Activated CD4-positive, alpha-beta T cell treated with anti-CD3 and anti-CD28 coated beads, Interleukin-2, amount 10 ng/mL, durations not matched to agents 24 days and 14 days (primary cell): Measurements from ENCODE around the gene TMEM63C. TPM values are rescaled to one million over a fixed set of nuclear protein-coding genes. Genes with fewer than 3 reads are reported as not detected.

ENCODE experiments used
- DNase-seq: peaks from one replicate; pipeline ENCODE4 v3.0.0; 2022
- H3K27ac Mint-ChIP-seq: one replicate; pipeline ENCODE4 v1.8.0; 2022; ENCODE audit warnings: mild to moderate bottlenecking, mixed read lengths
- H3K27me3 Mint-ChIP-seq: one replicate; pipeline ENCODE4 v1.8.0; 2022; ENCODE audit warnings: mixed read lengths
- H3K36me3 Mint-ChIP-seq: one replicate; pipeline ENCODE4 v1.8.0; 2022; ENCODE audit warnings: low read depth, mild to moderate bottlenecking, mixed read lengths
- H3K4me1 Mint-ChIP-seq: one replicate; pipeline ENCODE4 v1.8.0; 2021; ENCODE audit warnings: mixed read lengths
- H3K4me3 Mint-ChIP-seq: one replicate; pipeline ENCODE4 v1.8.0; 2022; ENCODE audit warnings: mild to moderate bottlenecking, moderate library complexity, mixed read lengths
- H3K9me3 Mint-ChIP-seq: one replicate; pipeline ENCODE4 v1.8.0; 2021; ENCODE audit warnings: mixed read lengths
- intact Hi-C: fragments of 100-400 bp; cut with micrococcal nuclease; formaldehyde crosslinking; loops from one replicate; pipeline ENCODE4 v1.15.1; 2023
- total RNA-seq: library from RNA; stranded (reverse); gene quantifications from 2 replicates; pipeline ENCODE4 v1.2.3, GENCODE V29; 2022

TMEM63C gene
- total RNA-seq, 1 donor from 2014 or later = 2.3 TPM

DNA sequence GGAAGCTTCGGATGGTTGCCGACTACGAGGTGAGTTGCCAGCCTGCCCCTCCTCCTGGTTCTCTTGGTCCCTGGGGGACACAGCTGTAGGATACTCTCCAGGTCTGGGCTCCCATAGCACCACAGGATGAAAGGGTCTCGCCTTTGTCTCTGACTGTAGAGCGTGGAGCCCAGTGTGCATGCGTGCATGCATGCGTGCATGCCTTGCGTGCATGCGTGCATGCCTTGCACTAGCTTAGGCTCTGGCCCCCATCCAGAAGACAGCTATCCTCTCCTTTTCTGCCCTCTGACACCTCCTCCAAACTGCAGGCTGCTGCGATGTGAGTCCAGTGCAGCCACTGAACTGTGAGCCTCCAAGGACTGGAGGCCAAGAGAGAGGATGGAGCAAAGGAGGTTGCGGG lies 70.3 kb downstream of the TMEM63C start:
- H3K27me3 Mint-ChIP-seq = peaks cover 2% of the 10 kb centered on the region
- H3K27ac Mint-ChIP-seq = no peak overlapping the region
- DNase-seq = no peak
- intact Hi-C loops = no loop called here
- H3K4me1 Mint-ChIP-seq = no peaks in the 10 kb centered on the region
- no peaks in the 10 kb centered on the region for H3K36me3 Mint-ChIP-seq
- H3K4me3 Mint-ChIP-seq = no peak overlapping the region
- H3K9me3 Mint-ChIP-seq = no peaks in the 10 kb centered on the region

DNA sequence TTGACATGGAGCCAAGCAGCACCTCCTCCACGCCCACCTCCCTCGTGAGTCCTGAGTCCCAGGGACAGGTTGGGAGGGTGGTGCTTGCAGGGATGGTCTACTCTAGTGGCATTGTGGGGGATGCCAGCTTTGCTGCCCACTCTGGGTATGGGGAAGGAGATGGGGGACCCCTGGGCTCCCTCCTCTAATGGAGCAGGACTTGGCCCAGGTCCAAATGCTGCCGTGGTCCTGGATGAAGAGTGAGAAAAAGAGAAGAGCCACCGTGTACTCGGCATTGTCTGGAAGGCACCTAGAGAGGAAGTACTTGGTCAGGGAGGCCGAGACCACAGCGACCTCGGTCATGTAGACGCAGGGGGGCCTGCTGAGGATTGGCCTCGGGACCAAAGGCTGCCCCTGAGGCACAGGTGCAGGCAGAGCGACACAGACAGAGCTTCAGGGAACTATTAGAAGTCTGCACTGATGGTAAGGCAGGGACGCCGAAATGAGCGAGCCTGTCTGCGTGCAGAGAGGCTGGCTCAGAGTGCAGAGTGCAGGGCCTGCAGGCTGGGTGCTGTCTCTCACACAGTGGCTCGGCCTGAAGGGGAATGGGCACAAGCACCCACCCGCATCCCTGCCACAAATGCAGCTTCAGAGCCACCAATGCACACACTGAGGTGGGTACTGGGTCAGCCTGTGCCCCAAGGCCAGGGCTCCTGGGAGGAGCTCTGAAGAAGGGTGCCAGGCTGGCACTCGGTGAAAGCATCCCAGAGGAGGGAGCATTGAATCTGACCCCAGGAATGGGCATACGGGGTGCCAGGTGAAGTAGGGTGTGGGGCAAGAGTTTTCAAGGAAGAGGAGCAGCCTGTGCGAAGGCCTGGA lies 72.0 kb downstream of the TMEM63C start:
- Mint-ChIP-seq H3K9me3 (no peaks in the 10 kb centered on the region), H3K36me3 (no peaks in the 10 kb centered on the region), H3K4me3 (no peak overlapping the region), H3K27ac (no peak overlapping the region), H3K4me1 (no peaks in the 10 kb centered on the region), H3K27me3 (peaks cover 2% of the 10 kb centered on the region)
- intact Hi-C loops = no loop called here
- no peak for DNase-seq

GRCh38 chr14:77256694-77257093 lies 75.1 kb downstream of the TMEM63C start:
- no peak overlapping the region for H3K27ac Mint-ChIP-seq
- no peak for DNase-seq
- H3K36me3 Mint-ChIP-seq = no peaks in the 10 kb centered on the region
- H3K4me3 Mint-ChIP-seq = no peak overlapping the region
- no peaks in the 10 kb centered on the region for H3K9me3 Mint-ChIP-seq
- H3K4me1 Mint-ChIP-seq = no peaks in the 10 kb centered on the region
- peaks cover 5% of the 10 kb centered on the region for H3K27me3 Mint-ChIP-seq
- intact Hi-C loops = no loop called here

DNA sequence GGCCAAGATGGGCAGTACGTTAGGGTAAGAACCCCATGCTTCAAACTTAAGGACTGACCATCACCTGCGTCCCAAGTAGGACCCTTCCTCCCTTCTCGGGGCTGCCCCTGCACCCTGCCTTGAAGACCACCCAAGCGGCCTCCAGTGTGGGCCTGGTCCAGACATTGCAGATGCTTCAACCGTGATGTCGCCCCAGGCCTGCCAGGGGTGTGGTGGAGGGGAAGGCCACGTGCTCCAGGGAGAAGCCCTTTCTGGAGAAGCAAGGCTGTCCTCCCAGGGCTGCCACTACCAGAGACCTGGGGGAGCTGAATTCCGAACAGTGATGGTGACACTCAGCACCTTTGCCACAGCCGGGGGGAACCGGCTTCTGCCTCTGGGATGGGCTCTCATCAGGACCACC lies 76.1 kb downstream of the TMEM63C start:
- no peaks in the 10 kb centered on the region for H3K9me3 Mint-ChIP-seq
- peaks cover 5% of the 10 kb centered on the region for H3K27me3 Mint-ChIP-seq

GRCh38 chr14:77258566-77258965 lies 77.0 kb downstream of the TMEM63C start:
- Mint-ChIP-seq H3K4me3 (no peak overlapping the region), H3K36me3 (no peaks in the 10 kb centered on the region), H3K4me1 (no peaks in the 10 kb centered on the region), H3K9me3 (no peaks in the 10 kb centered on the region), H3K27me3 (peaks cover 7% of the 10 kb centered on the region), H3K27ac (no peak overlapping the region)
- no peak for DNase-seq
- intact Hi-C loops = no loop called here

More for the DNA sequence above, 76.1 kb downstream of the TMEM63C start:
- intact Hi-C loops = no loop called here
- no peak for DNase-seq
- no peak overlapping the region for H3K27ac Mint-ChIP-seq
- H3K4me3 Mint-ChIP-seq = no peak overlapping the region
- no peaks in the 10 kb centered on the region for H3K36me3 Mint-ChIP-seq
- no peaks in the 10 kb centered on the region for H3K4me1 Mint-ChIP-seq

DNA sequence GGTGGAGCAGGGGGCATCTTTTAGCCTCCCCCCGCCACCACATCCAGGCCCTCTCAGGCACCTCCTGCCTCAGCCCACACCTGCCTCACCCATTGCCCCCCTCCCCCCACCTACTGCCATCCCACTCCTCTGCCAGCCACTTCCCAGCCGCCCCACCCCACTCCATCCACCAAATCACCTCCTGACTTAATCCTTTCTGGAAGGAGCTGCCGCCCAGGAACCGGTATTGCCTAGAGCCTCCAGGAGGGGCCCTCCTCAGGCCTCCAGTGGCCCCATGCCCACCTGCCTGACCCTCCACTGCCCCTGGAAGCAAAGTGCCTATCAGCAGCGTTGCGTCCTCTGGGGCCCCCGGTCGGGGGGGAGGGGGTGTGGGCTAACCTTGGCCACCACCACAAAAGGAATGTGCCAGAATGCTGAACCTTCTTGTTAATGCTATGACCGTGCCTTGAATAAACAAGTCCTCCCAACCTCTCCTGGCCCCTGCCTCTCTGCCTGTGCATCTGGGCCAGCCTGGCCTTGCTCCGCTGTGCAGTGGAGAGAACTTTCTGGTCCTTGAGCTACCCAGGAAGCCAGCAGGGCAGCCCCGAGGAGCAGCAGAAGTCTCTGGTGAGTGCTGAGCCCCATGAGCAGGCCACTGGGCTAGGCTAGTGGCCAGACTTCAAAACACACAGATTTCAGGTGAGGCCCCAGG lies 77.6 kb downstream of the TMEM63C start:
- Mint-ChIP-seq H3K27ac (no peak overlapping the region), H3K36me3 (no peaks in the 10 kb centered on the region), H3K4me3 (no peak overlapping the region), H3K4me1 (no peaks in the 10 kb centered on the region), H3K27me3 (peaks cover 9% of the 10 kb centered on the region), H3K9me3 (no peaks in the 10 kb centered on the region)
- intact Hi-C loops = no loop called here
- no peak for DNase-seq

- no peak overlapping the region for H3K27ac Mint-ChIP-seq
- no peaks in the 10 kb centered on the region for H3K9me3 Mint-ChIP-seq
- intact Hi-C loops = no loop called here
- no peak overlapping the region for H3K4me3 Mint-ChIP-seq
- no peaks in the 10 kb centered on the region for H3K36me3 Mint-ChIP-seq
- no peaks in the 10 kb centered on the region for H3K4me1 Mint-ChIP-seq
- peaks cover 9% of the 10 kb centered on the region for H3K27me3 Mint-ChIP-seq
- no peak for DNase-seq
These were observed 78.6 kb downstream of the TMEM63C start for GRCh38 chr14:77260199-77260598.

DNA sequence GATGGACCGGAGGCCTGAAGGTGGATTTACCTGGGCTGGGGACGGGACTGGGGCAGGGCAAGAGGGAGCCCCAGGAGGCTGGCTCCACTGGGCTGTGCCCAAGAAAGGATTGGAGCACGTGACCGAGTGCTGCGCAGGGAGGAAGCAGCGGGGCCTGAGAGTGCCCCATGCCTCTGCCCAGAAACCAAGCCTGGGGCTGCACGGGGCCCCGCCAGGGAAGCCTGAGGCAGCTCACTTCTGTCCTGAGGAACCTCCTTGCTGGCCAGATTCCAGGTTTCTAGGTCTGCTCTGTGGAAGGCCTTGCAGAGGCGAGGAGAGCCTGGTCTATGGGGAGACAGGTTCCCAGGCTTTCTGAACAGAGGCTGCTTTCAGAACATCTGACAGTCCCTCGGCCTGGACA lies 79.0 kb downstream of the TMEM63C start:
- peaks cover 9% of the 10 kb centered on the region for H3K27me3 Mint-ChIP-seq
- no peak overlapping the region for H3K4me3 Mint-ChIP-seq
- no peak overlapping the region for H3K27ac Mint-ChIP-seq
- DNase-seq = no peak
- no peaks in the 10 kb centered on the region for H3K36me3 Mint-ChIP-seq
- H3K4me1 Mint-ChIP-seq = no peaks in the 10 kb centered on the region
- intact Hi-C loops = no loop called here
- H3K9me3 Mint-ChIP-seq = no peaks in the 10 kb centered on the region

- H3K36me3 Mint-ChIP-seq = no peaks in the 10 kb centered on the region
- DNase-seq = no peak
- H3K27me3 Mint-ChIP-seq = peaks cover 23% of the 10 kb centered on the region
- no peaks in the 10 kb centered on the region for H3K4me1 Mint-ChIP-seq
- peaks cover 3% of the 10 kb centered on the region for H3K9me3 Mint-ChIP-seq
- no peak overlapping the region for H3K4me3 Mint-ChIP-seq
- intact Hi-C loops = no loop called here
- H3K27ac Mint-ChIP-seq = no peak overlapping the region
These were observed 83.0 kb downstream of the TMEM63C start for GRCh38 chr14:77264466-77265186.

DNA sequence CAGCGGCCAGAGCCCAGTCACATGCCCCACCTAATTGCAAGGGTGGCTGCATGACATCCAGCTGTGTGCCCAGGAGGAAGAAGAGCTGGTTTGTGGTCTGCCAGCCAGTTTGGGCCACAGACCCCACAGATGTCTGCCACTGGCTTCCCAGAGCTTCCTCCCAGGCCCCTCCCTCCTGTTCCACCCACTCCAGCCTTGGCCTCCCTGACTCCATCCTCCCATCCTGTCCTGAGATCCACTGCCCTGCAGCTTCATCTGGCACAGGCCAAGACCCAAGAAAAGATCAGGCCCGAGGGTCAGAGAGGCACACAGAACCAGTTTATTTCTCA lies 83.6 kb downstream of the TMEM63C start:
- Mint-ChIP-seq H3K9me3 (peaks cover 3% of the 10 kb centered on the region), H3K27me3 (peaks cover 27% of the 10 kb centered on the region), H3K36me3 (no peaks in the 10 kb centered on the region), H3K4me1 (no peaks in the 10 kb centered on the region), H3K27ac (no peak overlapping the region), H3K4me3 (no peak overlapping the region)
- intact Hi-C loops = no loop called here
- no peak for DNase-seq

DNA sequence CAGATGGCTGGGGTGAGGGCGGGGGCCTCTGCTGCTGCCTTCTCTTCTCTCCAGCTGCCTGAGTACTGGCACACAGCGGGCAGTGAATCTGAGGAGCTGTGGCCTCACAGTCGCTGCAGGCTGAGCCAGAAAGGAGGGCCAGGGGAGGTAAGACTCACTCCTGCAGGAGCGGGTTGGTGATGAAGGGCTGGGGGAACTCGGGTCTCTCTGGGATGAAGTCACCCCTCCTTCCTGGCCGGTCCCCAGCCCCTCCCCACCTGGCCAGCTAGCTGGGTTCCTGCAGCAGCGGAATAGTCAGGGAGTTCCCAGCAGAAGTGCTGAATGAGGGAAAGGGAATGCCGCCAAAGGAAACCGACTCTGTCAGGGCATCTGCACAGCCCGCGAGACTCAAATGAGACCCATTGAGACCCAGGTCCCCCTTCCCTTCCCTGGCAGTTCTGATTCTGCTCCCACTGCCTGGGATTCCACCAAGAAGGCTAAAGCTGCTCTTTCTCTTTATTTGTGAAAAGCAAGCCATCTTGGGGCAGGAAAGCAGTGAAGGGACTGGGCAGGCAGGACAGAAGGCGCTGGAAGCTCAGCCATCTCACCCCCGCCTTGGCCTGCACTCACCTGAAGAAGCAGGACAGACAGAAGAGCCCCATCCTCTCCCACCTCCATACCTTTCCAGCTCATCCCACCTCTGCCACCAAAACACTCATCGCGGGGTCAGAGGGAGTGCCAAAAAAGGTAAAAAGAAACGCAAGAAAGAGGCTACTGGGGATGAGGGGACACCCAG lies 84.2 kb downstream of the TMEM63C start:
- no peak overlapping the region for H3K27ac Mint-ChIP-seq
- peaks cover 3% of the 10 kb centered on the region for H3K9me3 Mint-ChIP-seq
- intact Hi-C loops = no loop called here
- H3K36me3 Mint-ChIP-seq = no peaks in the 10 kb centered on the region
- no peak overlapping the region for H3K4me3 Mint-ChIP-seq
- H3K27me3 Mint-ChIP-seq = peaks cover 30% of the 10 kb centered on the region
- no peak for DNase-seq
- no peaks in the 10 kb centered on the region for H3K4me1 Mint-ChIP-seq

GRCh38 chr14:77266336-77266735 lies 84.7 kb downstream of the TMEM63C start:
- intact Hi-C loops = no loop called here
- no peak overlapping the region for H3K27ac Mint-ChIP-seq
- peaks cover 3% of the 10 kb centered on the region for H3K9me3 Mint-ChIP-seq
- DNase-seq = no peak
- no peaks in the 10 kb centered on the region for H3K36me3 Mint-ChIP-seq
- peaks cover 31% of the 10 kb centered on the region for H3K27me3 Mint-ChIP-seq
- H3K4me1 Mint-ChIP-seq = no peaks in the 10 kb centered on the region
- no peak overlapping the region for H3K4me3 Mint-ChIP-seq

- H3K4me3 Mint-ChIP-seq = no peak overlapping the region
- H3K27me3 Mint-ChIP-seq = peaks cover 40% of the 10 kb centered on the region
- no peaks in the 10 kb centered on the region for H3K36me3 Mint-ChIP-seq
- peaks cover 3% of the 10 kb centered on the region for H3K9me3 Mint-ChIP-seq
- DNase-seq = no peak
- no peak overlapping the region for H3K27ac Mint-ChIP-seq
- H3K4me1 Mint-ChIP-seq = no peaks in the 10 kb centered on the region
- intact Hi-C loops = no loop called here
These were observed 86.5 kb downstream of the TMEM63C start for GRCh38 chr14:77267937-77268699.
